Measurements from ENCODE around the gene TBC1D10A.

TBC1D10A gene

GRCh38 chr22:30244641-30245040 lies 82.1 kb downstream of the TBC1D10A start:
- no peak for TF ChIP-seq CTCF (conservative IDR thresholded peaks at IDR 0.05; ENCODE audit: low read depth, low read length)
- Histone ChIP-seq H3K27me3 (ENCODE audit: insufficient read depth, low read depth) (peaks cover 48% of the 10 kb centered on the region), H3K4me2 (no peak overlapping the region), H4K20me1 (ENCODE audit: insufficient read depth) (no peaks in the 10 kb centered on the region), H3K79me2 (ENCODE audit: insufficient read depth, low read depth) (no peaks in the 10 kb centered on the region), H3K9ac (no peak overlapping the region), H3K36me3 (ENCODE audit: insufficient read depth) (no peaks in the 10 kb centered on the region), H2AFZ (ENCODE audit: low read depth) (no peak overlapping the region), H3K27ac (no peak overlapping the region), H3K4me3 (IDR thresholded peaks at IDR 0.05; ENCODE audit: insufficient read depth, low read depth, low read length) (no peak overlapping the region), H3K4me1 (ENCODE audit: low read depth, poor library complexity, severe bottlenecking) (no peaks in the 10 kb centered on the region)

GRCh38 chr22:30244066-30244465 lies 82.7 kb downstream of the TBC1D10A start:
- Histone ChIP-seq H3K9ac (no peak overlapping the region), H3K27ac (no peak overlapping the region), H3K4me3 (IDR thresholded peaks at IDR 0.05; ENCODE audit: insufficient read depth, low read depth, low read length) (no peak overlapping the region), H3K36me3 (ENCODE audit: insufficient read depth) (no peaks in the 10 kb centered on the region), H2AFZ (ENCODE audit: low read depth) (no peak overlapping the region), H3K4me2 (no peak overlapping the region), H3K27me3 (ENCODE audit: insufficient read depth, low read depth) (peaks cover 46% of the 10 kb centered on the region), H3K4me1 (ENCODE audit: low read depth, poor library complexity, severe bottlenecking) (no peaks in the 10 kb centered on the region), H4K20me1 (ENCODE audit: insufficient read depth) (no peaks in the 10 kb centered on the region), H3K79me2 (ENCODE audit: insufficient read depth, low read depth) (no peaks in the 10 kb centered on the region)
- no peak for TF ChIP-seq CTCF (conservative IDR thresholded peaks at IDR 0.05; ENCODE audit: low read depth, low read length)

- Histone ChIP-seq H4K20me1 (ENCODE audit: insufficient read depth) (no peaks in the 10 kb centered on the region), H3K27me3 (ENCODE audit: insufficient read depth, low read depth) (peaks cover 46% of the 10 kb centered on the region), H3K4me2 (no peak overlapping the region), H3K79me2 (ENCODE audit: insufficient read depth, low read depth) (no peaks in the 10 kb centered on the region), H3K36me3 (ENCODE audit: insufficient read depth) (no peaks in the 10 kb centered on the region), H3K4me3 (IDR thresholded peaks at IDR 0.05; ENCODE audit: insufficient read depth, low read depth, low read length) (no peak overlapping the region), H3K9ac (no peak overlapping the region), H3K27ac (no peak overlapping the region), H2AFZ (ENCODE audit: low read depth) (no peak overlapping the region), H3K4me1 (ENCODE audit: low read depth, poor library complexity, severe bottlenecking) (no peaks in the 10 kb centered on the region)
- TF ChIP-seq CTCF (conservative IDR thresholded peaks at IDR 0.05; ENCODE audit: low read depth, low read length), result no peak
These were observed 83.1 kb downstream of the TBC1D10A start for GRCh38 chr22:30243661-30244060.

Data from KMS-11 (cell line).